ENCODE data around the gene PITX2. TPM values are rescaled to one million over a fixed set of nuclear protein-coding genes. Genes with fewer than 3 reads are reported as not detected.

PITX2 gene
- total RNA-seq, 1 experiment from 2014 or later: 8.3 TPM

- TF ChIP-seq RAD21 (IDR thresholded peaks at IDR 0.05; ENCODE audit: low read depth): no peak
- TF ChIP-seq EZH2phosphoT487 (IDR thresholded peaks at IDR 0.05; ENCODE audit: borderline replicate concordance): no peak
- TF ChIP-seq ZNF274 (IDR thresholded peaks at IDR 0.05; ENCODE audit: low read depth, low read length): no peak
These were observed 25.3 kb downstream of the PITX2 start (continued) for GRCh38 chr4:110597582-110597981.

- Histone ChIP-seq H3K27me3 (ENCODE audit: insufficient read depth, low read length) (no peaks in the 10 kb centered on the region), H3K9me3 (ENCODE audit: control insufficient read depth in 1 of 2, insufficient read depth in 1 of 2, low read depth in 1 of 2, low read length in 2 of 2) (peaks cover 0 to 12% of the 10 kb centered on the region in 2 experiments; a peak in 1 of 4 replicates), H3K4me1 (ENCODE audit: control insufficient read depth in 1 of 2, insufficient read depth in 2 of 2, low read length in 2 of 2) (no peaks in the 10 kb centered on the region), H3K9me2 (ENCODE audit: insufficient read depth) (no peaks in the 10 kb centered on the region), H3K36me3 (ENCODE audit: control insufficient read depth in 1 of 2, insufficient read depth in 2 of 2, low read length in 2 of 2) (no peaks in the 10 kb centered on the region), H2AFZ (ENCODE audit: low read depth, low read length, poor library complexity, severe bottlenecking) (no peak overlapping the region), H3K9ac (ENCODE audit: low read length) (no peak overlapping the region), H3K4me3 (replicated peaks in 1 of 2; ENCODE audit: low read depth in 1 of 2, low read length in 2 of 2) (no peak overlapping the region), H3K79me2 (ENCODE audit: insufficient read depth, low read length) (no peaks in the 10 kb centered on the region), H4K20me1 (ENCODE audit: insufficient read depth) (no peaks in the 10 kb centered on the region), H3K4me2 (ENCODE audit: low read length) (no peak overlapping the region), H3K27ac (ENCODE audit: low read depth, low read length) (no peak overlapping the region)
- ChIA-PET RAD21 (ENCODE audit: low non-redundant PET in 1 of 2, low total read pairs in 2 of 2, uncharacterized antibody in 2 of 2, unreplicated experiment in 2 of 2) (no interaction called here), CTCF (interaction anchor here (1.1 kb wide), 1 partner anchor 10 kb away, joined by 3 read pairs; no protein-coding TSS in a partner anchor), POLR2A (interaction anchor here (0.5 kb wide), 1 partner anchor 26 kb away, joined by 3 read pairs; the partner anchor contains the start of gene PITX2)
- intact Hi-C loops (cut with micrococcal nuclease): no loop called here
- DNase-seq (ENCODE audit: low read depth, low spot score) (no peak), ATAC-seq (no peak)
- TF ChIP-seq JUND (IDR thresholded peaks at IDR 0.05) (no peak), EZH2 (IDR thresholded peaks at IDR 0.05) (no peak)
- no TSS peak for BruUV-seq (replicated peaks)
These were observed 26.4 kb downstream of the PITX2 start for GRCh38 chr4:110596431-110596830.

- no peak overlapping the region for H3K4me2 ChIP-seq (ENCODE audit: low read length)
- H3K9me3 ChIP-seq (ENCODE audit: control insufficient read depth in 1 of 2, insufficient read depth in 1 of 2, low read depth in 1 of 2, low read length in 2 of 2): peaks cover 0 to 12% of the 10 kb centered on the region in 2 experiments; a peak in 1 of 4 replicates
- H3K9ac ChIP-seq (ENCODE audit: low read length): no peak overlapping the region
- no peak for ATAC-seq
- RAD21 ChIA-PET (ENCODE audit: low non-redundant PET in 1 of 2, low total read pairs in 2 of 2, uncharacterized antibody in 2 of 2, unreplicated experiment in 2 of 2): no interaction called here
- H3K4me1 ChIP-seq (ENCODE audit: control insufficient read depth in 1 of 2, insufficient read depth in 2 of 2, low read length in 2 of 2): no peaks in the 10 kb centered on the region
- intact Hi-C loops (cut with micrococcal nuclease): no loop called here
- H3K4me3 ChIP-seq (replicated peaks in 1 of 2; ENCODE audit: low read depth in 1 of 2, low read length in 2 of 2): no peak overlapping the region
- no peak overlapping the region for H2AFZ ChIP-seq (ENCODE audit: low read depth, low read length, poor library complexity, severe bottlenecking)
- H3K27me3 ChIP-seq (ENCODE audit: insufficient read depth, low read length): no peaks in the 10 kb centered on the region
- DNase-seq (ENCODE audit: low read depth, low spot score): no peak
- POLR2A ChIA-PET: no interaction called here
- no peaks in the 10 kb centered on the region for H4K20me1 ChIP-seq (ENCODE audit: insufficient read depth)
- H3K79me2 ChIP-seq (ENCODE audit: insufficient read depth, low read length): no peaks in the 10 kb centered on the region
- CTCF ChIA-PET: no interaction called here
- no peaks in the 10 kb centered on the region for H3K36me3 ChIP-seq (ENCODE audit: control insufficient read depth in 1 of 2, insufficient read depth in 2 of 2, low read length in 2 of 2)
- H3K27ac ChIP-seq (ENCODE audit: low read depth, low read length): no peak overlapping the region
- H3K9me2 ChIP-seq (ENCODE audit: insufficient read depth): no peaks in the 10 kb centered on the region
- BruUV-seq (replicated peaks): no TSS peak
- TF ChIP-seq YY1 (IDR thresholded peaks at IDR 0.05; ENCODE audit: extremely low read depth, insufficient replicate concordance, low read depth, low read length) (no peak), ZFX (IDR thresholded peaks at IDR 0.05) (no peak), FOSL1 (IDR thresholded peaks at IDR 0.05; ENCODE audit: low read depth) (no peak), ZBTB33 (IDR thresholded peaks at IDR 0.05; ENCODE audit: extremely low read depth, insufficient replicate concordance, low read length) (no peak), SRF (IDR thresholded peaks at IDR 0.05; ENCODE audit: low read depth) (no peak), JUND (IDR thresholded peaks at IDR 0.05) (no peak), EZH2 (IDR thresholded peaks at IDR 0.05) (no peak), MAX (IDR thresholded peaks at IDR 0.05) (no peak), EZH2phosphoT487 (IDR thresholded peaks at IDR 0.05; ENCODE audit: borderline replicate concordance) (no peak), ELF1 (IDR thresholded peaks at IDR 0.05; ENCODE audit: borderline replicate concordance, low read depth) (no peak), REST (IDR thresholded peaks at IDR 0.05; ENCODE audit: low read depth) (no peak)
These were observed 27.3 kb downstream of the PITX2 start for GRCh38 chr4:110595583-110595982.

Measured in HCT116 (cell line).